Measurements from ENCODE around the gene F5.

F5 gene

DNA sequence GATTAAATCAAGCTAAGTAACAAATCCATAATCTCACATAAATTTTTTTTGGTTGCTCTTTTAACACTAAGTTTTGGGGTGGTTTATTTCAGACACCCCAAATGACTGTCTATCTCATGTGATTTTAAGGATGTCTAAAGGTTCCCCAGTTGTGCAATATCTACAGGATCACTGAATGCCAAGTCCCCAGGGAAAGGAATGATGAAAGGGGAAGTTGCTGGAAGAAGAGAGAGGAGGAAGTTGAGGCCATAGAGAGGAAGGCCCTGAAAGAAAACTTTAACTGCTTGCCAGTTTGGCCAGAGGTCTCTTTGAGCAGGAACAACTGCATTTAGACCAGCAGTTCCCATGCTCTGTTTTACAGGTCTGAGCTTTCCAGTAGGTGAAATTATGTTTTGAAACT is 73.1 kb downstream of the F5 start:
- Histone ChIP-seq H3K4me3 (ENCODE audit: insufficient read depth in 1 of 2, low read depth in 1 of 2, low read length in 2 of 2) (no peak overlapping the region), H4K8ac (ENCODE audit: low read length) (no peak overlapping the region), H3K4ac (ENCODE audit: low read depth in 1 of 2, low read length in 2 of 2) (no peak overlapping the region), H3K27me3 (ENCODE audit: control insufficient read depth in 1 of 2, insufficient read depth in 1 of 2, low read length in 2 of 2) (no peaks in the 10 kb centered on the region), H3K23ac (ENCODE audit: low read length in 2 of 2) (no peak overlapping the region), H2BK5ac (ENCODE audit: low read depth, low read length, poor library complexity, severe bottlenecking) (no peak overlapping the region), H4K91ac (ENCODE audit: low read length) (no peak overlapping the region), H3K9me3 (ENCODE audit: control insufficient read depth, low read length) (no peaks in the 10 kb centered on the region), H2BK15ac (ENCODE audit: low read depth, poor library complexity, severe bottlenecking) (no peak overlapping the region), H2BK120ac (ENCODE audit: low read depth, low read length) (no peak overlapping the region), H3K18ac (ENCODE audit: low read depth in 1 of 2, low read length in 2 of 2) (no peak overlapping the region), H2AK5ac (ENCODE audit: low read length, severe bottlenecking) (no peak overlapping the region), H3K79me1 (replicated peaks; ENCODE audit: low read length, poor library complexity, severe bottlenecking) (no peaks in the 10 kb centered on the region), H3K4me2 (ENCODE audit: low read length, poor library complexity, severe bottlenecking) (no peak overlapping the region), H2AFZ (ENCODE audit: low read depth, low read length) (no peak overlapping the region), H3K9ac (ENCODE audit: low read length) (peak overlapping the region; percentile 16), H3K14ac (ENCODE audit: low read length in 2 of 2) (no peak overlapping the region), H3K4me1 (ENCODE audit: control insufficient read depth, insufficient read depth, low read depth, low read length) (peaks cover 1% of the 10 kb centered on the region), H2BK12ac (ENCODE audit: low read length in 2 of 2) (no peak overlapping the region), H3K27ac (ENCODE audit: low read length, poor library complexity, severe bottlenecking) (no peak overlapping the region), H3K36me3 (ENCODE audit: control insufficient read depth in 1 of 2, insufficient read depth in 2 of 2, low read depth in 1 of 2, low read length in 2 of 2) (no peaks in the 10 kb centered on the region)
- no peak for DNase-seq

GRCh38 chr1:169511316-169512005 is 74.8 kb downstream of the F5 start:
- peak; percentile 83 for DNase-seq
- H2BK15ac ChIP-seq (ENCODE audit: low read depth, poor library complexity, severe bottlenecking), result no peak overlapping the region
- no peaks in the 10 kb centered on the region for H3K27me3 ChIP-seq (ENCODE audit: control insufficient read depth in 1 of 2, insufficient read depth in 1 of 2, low read length in 2 of 2)
- H4K91ac ChIP-seq (ENCODE audit: low read length), result no peak overlapping the region
- H3K4me3 ChIP-seq (ENCODE audit: insufficient read depth in 1 of 2, low read depth in 1 of 2, low read length in 2 of 2), result peak overlapping the region in 1 of 2 experiments; percentile 36
- no peak overlapping the region for H2AFZ ChIP-seq (ENCODE audit: low read depth, low read length)
- 88% methylated on average over 1 of the region's 3 CpGs for WGBS
- H3K9me3 ChIP-seq (ENCODE audit: control insufficient read depth, low read length), result no peaks in the 10 kb centered on the region
- no peak overlapping the region for H4K8ac ChIP-seq (ENCODE audit: low read length)
- H3K18ac ChIP-seq (ENCODE audit: low read depth in 1 of 2, low read length in 2 of 2), result no peak overlapping the region
- no peak overlapping the region for H2BK12ac ChIP-seq (ENCODE audit: low read length in 2 of 2)
- peaks cover 1% of the 10 kb centered on the region for H3K4me1 ChIP-seq (ENCODE audit: control insufficient read depth, insufficient read depth, low read depth, low read length)
- no peak overlapping the region for H2AK5ac ChIP-seq (ENCODE audit: low read length, severe bottlenecking)
- no peak overlapping the region for H3K14ac ChIP-seq (ENCODE audit: low read length in 2 of 2)
- no peaks in the 10 kb centered on the region for H3K79me1 ChIP-seq (replicated peaks; ENCODE audit: low read length, poor library complexity, severe bottlenecking)
- H3K36me3 ChIP-seq (ENCODE audit: control insufficient read depth in 1 of 2, insufficient read depth in 2 of 2, low read depth in 1 of 2, low read length in 2 of 2), result no peaks in the 10 kb centered on the region
- peak overlapping the region; percentile 74 for H3K9ac ChIP-seq (ENCODE audit: low read length)
- no peak overlapping the region for H2BK120ac ChIP-seq (ENCODE audit: low read depth, low read length)
- no peak overlapping the region for H3K27ac ChIP-seq (ENCODE audit: low read length, poor library complexity, severe bottlenecking)
- no peak overlapping the region for H3K4me2 ChIP-seq (ENCODE audit: low read length, poor library complexity, severe bottlenecking)
- H2BK5ac ChIP-seq (ENCODE audit: low read depth, low read length, poor library complexity, severe bottlenecking), result no peak overlapping the region
- no peak overlapping the region for H3K23ac ChIP-seq (ENCODE audit: low read length in 2 of 2)
- no peak overlapping the region for H3K4ac ChIP-seq (ENCODE audit: low read depth in 1 of 2, low read length in 2 of 2)

DNA sequence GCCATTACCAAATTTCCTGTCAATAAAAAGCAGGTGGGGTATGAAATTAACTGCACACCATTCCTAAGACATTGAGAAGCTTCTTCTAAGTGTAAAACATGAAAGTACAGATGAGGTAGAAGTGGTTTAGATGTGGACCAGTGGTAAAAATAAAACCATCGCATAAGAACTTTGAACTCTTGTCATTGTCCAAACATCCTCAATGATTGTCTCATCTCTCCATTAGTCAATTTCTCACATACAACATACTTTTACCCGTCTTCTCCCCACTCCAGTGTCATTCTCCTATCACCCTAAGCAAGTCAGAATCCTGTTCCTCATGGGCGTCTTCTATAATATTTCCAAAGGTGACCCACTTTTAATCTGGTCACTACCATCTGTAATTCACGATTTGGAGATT is 76.2 kb downstream of the F5 start:
- H2BK12ac ChIP-seq (ENCODE audit: low read length in 2 of 2), result no peak overlapping the region

GRCh38 chr1:169509354-169509753 is 76.9 kb downstream of the F5 start:
- 100% methylated on average over 1 of the region's 1 CpG for WGBS
- peak; percentile 26 for DNase-seq
- H4K8ac ChIP-seq (ENCODE audit: low read length), result no peak overlapping the region
- no peak overlapping the region for H3K23ac ChIP-seq (ENCODE audit: low read length in 2 of 2)
- H3K79me1 ChIP-seq (replicated peaks; ENCODE audit: low read length, poor library complexity, severe bottlenecking), result no peaks in the 10 kb centered on the region
- H2AFZ ChIP-seq (ENCODE audit: low read depth, low read length), result no peak overlapping the region
- H3K27me3 ChIP-seq (ENCODE audit: control insufficient read depth in 1 of 2, insufficient read depth in 1 of 2, low read length in 2 of 2), result no peaks in the 10 kb centered on the region
- H3K14ac ChIP-seq (ENCODE audit: low read length in 2 of 2), result no peak overlapping the region
- no peak overlapping the region for H3K4me3 ChIP-seq (ENCODE audit: insufficient read depth in 1 of 2, low read depth in 1 of 2, low read length in 2 of 2)
- no peak overlapping the region for H2BK5ac ChIP-seq (ENCODE audit: low read depth, low read length, poor library complexity, severe bottlenecking)
- no peak overlapping the region for H2BK120ac ChIP-seq (ENCODE audit: low read depth, low read length)
- H3K9ac ChIP-seq (ENCODE audit: low read length), result no peak overlapping the region
- H4K91ac ChIP-seq (ENCODE audit: low read length), result no peak overlapping the region
- no peak overlapping the region for H3K4me2 ChIP-seq (ENCODE audit: low read length, poor library complexity, severe bottlenecking)
- no peak overlapping the region for H3K27ac ChIP-seq (ENCODE audit: low read length, poor library complexity, severe bottlenecking)
- H3K4ac ChIP-seq (ENCODE audit: low read depth in 1 of 2, low read length in 2 of 2), result no peak overlapping the region
- no peaks in the 10 kb centered on the region for H3K9me3 ChIP-seq (ENCODE audit: control insufficient read depth, low read length)
- H3K18ac ChIP-seq (ENCODE audit: low read depth in 1 of 2, low read length in 2 of 2), result no peak overlapping the region
- H2BK12ac ChIP-seq (ENCODE audit: low read length in 2 of 2), result no peak overlapping the region
- H2BK15ac ChIP-seq (ENCODE audit: low read depth, poor library complexity, severe bottlenecking), result no peak overlapping the region
- H2AK5ac ChIP-seq (ENCODE audit: low read length, severe bottlenecking), result no peak overlapping the region
- H3K36me3 ChIP-seq (ENCODE audit: control insufficient read depth in 1 of 2, insufficient read depth in 2 of 2, low read depth in 1 of 2, low read length in 2 of 2), result no peaks in the 10 kb centered on the region
- H3K4me1 ChIP-seq (ENCODE audit: control insufficient read depth, insufficient read depth, low read depth, low read length), result peaks cover 1% of the 10 kb centered on the region

More for the DNA sequence above, 76.2 kb downstream of the F5 start:
- no peak overlapping the region for H3K4me2 ChIP-seq (ENCODE audit: low read length, poor library complexity, severe bottlenecking)
- H2BK5ac ChIP-seq (ENCODE audit: low read depth, low read length, poor library complexity, severe bottlenecking), result no peak overlapping the region
- no peak overlapping the region for H3K14ac ChIP-seq (ENCODE audit: low read length in 2 of 2)
- H3K27me3 ChIP-seq (ENCODE audit: control insufficient read depth in 1 of 2, insufficient read depth in 1 of 2, low read length in 2 of 2), result no peaks in the 10 kb centered on the region
- DNase-seq, result no peak
- no peak overlapping the region for H3K4ac ChIP-seq (ENCODE audit: low read depth in 1 of 2, low read length in 2 of 2)
- H3K4me3 ChIP-seq (ENCODE audit: insufficient read depth in 1 of 2, low read depth in 1 of 2, low read length in 2 of 2), result no peak overlapping the region
- H3K79me1 ChIP-seq (replicated peaks; ENCODE audit: low read length, poor library complexity, severe bottlenecking), result no peaks in the 10 kb centered on the region
- H2BK15ac ChIP-seq (ENCODE audit: low read depth, poor library complexity, severe bottlenecking), result no peak overlapping the region
- no peak overlapping the region for H2AFZ ChIP-seq (ENCODE audit: low read depth, low read length)
- peaks cover 1% of the 10 kb centered on the region for H3K4me1 ChIP-seq (ENCODE audit: control insufficient read depth, insufficient read depth, low read depth, low read length)
- H3K9ac ChIP-seq (ENCODE audit: low read length), result peak overlapping the region; percentile 74
- no peak overlapping the region for H2AK5ac ChIP-seq (ENCODE audit: low read length, severe bottlenecking)
- H2BK120ac ChIP-seq (ENCODE audit: low read depth, low read length), result no peak overlapping the region
- no peak overlapping the region for H4K8ac ChIP-seq (ENCODE audit: low read length)
- H3K27ac ChIP-seq (ENCODE audit: low read length, poor library complexity, severe bottlenecking), result no peak overlapping the region
- no peaks in the 10 kb centered on the region for H3K9me3 ChIP-seq (ENCODE audit: control insufficient read depth, low read length)
- no peak overlapping the region for H3K23ac ChIP-seq (ENCODE audit: low read length in 2 of 2)
- no peaks in the 10 kb centered on the region for H3K36me3 ChIP-seq (ENCODE audit: control insufficient read depth in 1 of 2, insufficient read depth in 2 of 2, low read depth in 1 of 2, low read length in 2 of 2)
- H3K18ac ChIP-seq (ENCODE audit: low read depth in 1 of 2, low read length in 2 of 2), result no peak overlapping the region
- WGBS, result 68% methylated on average over 2 of the region's 4 CpGs
- H4K91ac ChIP-seq (ENCODE audit: low read length), result no peak overlapping the region
